ENCODE results near the gene ODAM.

DNA sequence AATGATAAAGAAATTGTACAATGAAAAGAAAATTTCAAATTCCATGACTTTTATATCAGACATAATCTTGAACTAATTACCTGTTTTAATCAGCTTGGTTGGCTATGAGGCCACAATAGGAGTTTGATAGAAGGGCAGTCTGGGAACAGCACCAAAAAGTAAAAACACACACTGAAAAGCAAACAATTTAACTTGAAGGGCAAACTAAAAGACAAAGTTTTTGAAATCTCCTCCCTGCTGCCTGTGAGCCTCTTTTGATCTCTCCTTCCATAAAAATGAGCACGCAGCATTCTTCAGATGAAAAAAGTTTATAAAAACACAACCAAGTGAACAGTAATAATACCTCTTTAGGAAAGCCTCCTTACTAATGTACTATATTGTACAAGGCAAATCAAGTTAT is 8.1 kb downstream of the ODAM start:
- TF ChIP-seq RAD21 (IDR thresholded peaks at IDR 0.05; ENCODE audit: low read depth) (no peak), POLR2A (IDR thresholded peaks at IDR 0.05; ENCODE audit: borderline replicate concordance, extremely low read depth, insufficient read depth, insufficient read length) (no peak), ZFX (IDR thresholded peaks at IDR 0.05) (no peak), CEBPB (IDR thresholded peaks at IDR 0.05; ENCODE audit: low read depth) (no peak), ELF1 (IDR thresholded peaks at IDR 0.05; ENCODE audit: borderline replicate concordance, low read depth) (no peak)
- TF ChIP-seq, protein P1, sequence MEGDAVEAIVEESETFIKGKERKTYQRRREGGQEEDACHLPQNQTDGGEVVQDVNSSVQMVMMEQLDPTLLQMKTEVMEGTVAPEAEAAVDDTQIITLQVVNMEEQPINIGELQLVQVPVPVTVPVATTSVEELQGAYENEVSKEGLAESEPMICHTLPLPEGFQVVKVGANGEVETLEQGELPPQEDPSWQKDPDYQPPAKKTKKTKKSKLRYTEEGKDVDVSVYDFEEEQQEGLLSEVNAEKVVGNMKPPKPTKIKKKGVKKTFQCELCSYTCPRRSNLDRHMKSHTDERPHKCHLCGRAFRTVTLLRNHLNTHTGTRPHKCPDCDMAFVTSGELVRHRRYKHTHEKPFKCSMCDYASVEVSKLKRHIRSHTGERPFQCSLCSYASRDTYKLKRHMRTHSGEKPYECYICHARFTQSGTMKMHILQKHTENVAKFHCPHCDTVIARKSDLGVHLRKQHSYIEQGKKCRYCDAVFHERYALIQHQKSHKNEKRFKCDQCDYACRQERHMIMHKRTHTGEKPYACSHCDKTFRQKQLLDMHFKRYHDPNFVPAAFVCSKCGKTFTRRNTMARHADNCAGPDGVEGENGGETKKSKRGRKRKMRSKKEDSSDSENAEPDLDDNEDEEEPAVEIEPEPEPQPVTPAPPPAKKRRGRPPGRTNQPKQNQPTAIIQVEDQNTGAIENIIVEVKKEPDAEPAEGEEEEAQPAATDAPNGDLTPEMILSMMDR (IDR thresholded peaks at IDR 0.05 in 2 of 3, conservative IDR thresholded peaks at IDR 0.05 in 1 of 3; ENCODE audit: borderline replicate concordance in 1 of 3, insufficient read depth in 1 of 3, low read depth in 2 of 3, low read length in 2 of 3), result no peak

All from HCT116 (cell line).